ENCODE measurements around the gene MAD1L1. TPM values are rescaled to one million over a fixed set of nuclear protein-coding genes. Genes with fewer than 3 reads are reported as not detected.

The MAD1L1 gene
- total and polyA plus RNA-seq, 2 donors (not counting 3 experiments of a cell fraction or from before 2014, with no cell fraction given), result 34.1 to 42.3 TPM

DNA sequence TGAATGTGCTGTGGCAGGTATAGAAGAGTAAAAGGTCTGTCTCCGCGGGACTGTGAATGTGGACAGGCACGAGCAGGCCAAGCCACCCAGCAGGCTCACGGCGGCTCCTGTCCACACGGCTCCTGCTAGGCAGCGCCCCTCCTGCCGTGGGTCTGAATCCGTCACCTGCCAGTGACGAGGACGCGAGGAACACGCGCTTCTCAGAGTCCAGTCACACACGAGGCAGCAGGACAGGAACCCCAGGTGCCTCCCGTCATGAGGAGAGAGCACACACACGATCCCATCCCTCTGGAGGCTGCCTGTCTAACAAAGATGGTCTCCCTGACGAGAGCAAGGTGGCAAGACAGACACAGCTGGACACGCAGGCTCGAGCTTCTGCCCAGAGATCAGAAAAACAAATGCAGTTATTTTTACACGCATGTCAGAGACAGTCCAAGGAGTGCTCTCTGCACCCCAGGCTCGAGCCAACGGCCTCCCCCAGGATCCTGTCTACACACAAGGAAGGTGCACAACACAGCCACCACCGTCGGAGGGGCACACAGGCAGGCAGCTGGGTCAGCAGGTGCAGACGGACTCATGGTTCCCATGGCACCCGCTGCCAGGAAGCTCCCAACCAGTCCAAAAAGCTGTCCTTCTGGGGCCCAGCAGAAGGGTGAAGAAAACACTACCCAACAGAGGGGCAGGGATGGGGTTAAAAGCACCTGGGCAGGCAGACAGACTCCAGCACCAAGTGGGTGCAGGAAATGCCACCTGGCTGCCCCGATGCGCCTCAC, 103.2 kb downstream of the MAD1L1 start:
- H3K27ac ChIP-seq (ENCODE audit: insufficient read depth, low read depth, low read length), result no peak overlapping the region
- CTCF ChIA-PET, result interaction anchor here (1.4 kb wide), 1 partner anchor 10 kb away, joined by 4 read pairs; no protein-coding TSS in a partner anchor
- no peak overlapping the region for H3K4me3 ChIP-seq (replicated peaks in 1 of 3; ENCODE audit: insufficient read depth in 1 of 3, low read depth in 1 of 3, low read length in 3 of 3)
- dilution Hi-C loops (cut with MboI; ENCODE audit: extremely low pct_ligation_motif_present, low sequenced_read_pairs) (no loop called here), intact Hi-C loops (cut with micrococcal nuclease) (no loop called here)
- BruUV-seq (replicated peaks), result no TSS peak
- no peaks in the 10 kb centered on the region for H3K27me3 ChIP-seq (ENCODE audit: control insufficient read depth in 2 of 2, insufficient read depth in 2 of 2, low read length in 2 of 2)
- H3K9ac ChIP-seq (replicated peaks; ENCODE audit: extremely low read depth, insufficient read depth, low read length), result no peak overlapping the region
- H3K4me1 ChIP-seq (ENCODE audit: control insufficient read depth, extremely low read depth, insufficient read depth, low read length), result no peaks in the 10 kb centered on the region
- DNase-seq (ENCODE audit: low read depth, low spot score) (no peak), FAIRE-seq (no peak)
- H3K9me1 ChIP-seq (replicated peaks; ENCODE audit: control insufficient read depth, extremely low read depth, insufficient read depth, low read length), result no peaks in the 10 kb centered on the region
- H3K36me3 ChIP-seq (ENCODE audit: control insufficient read depth in 2 of 2, extremely low read depth in 1 of 2, insufficient read depth in 2 of 2, low read length in 2 of 2), result no peaks in the 10 kb centered on the region
- no peaks in the 10 kb centered on the region for H3K9me3 ChIP-seq (replicated peaks; ENCODE audit: control insufficient read depth, insufficient read depth, low read length)
- no peak overlapping the region for H3K4me2 ChIP-seq (ENCODE audit: insufficient read depth, low read length)
- POLR2A ChIA-PET, result no interaction called here
- TF ChIP-seq POLR2AphosphoS5 (IDR thresholded peaks at IDR 0.05; ENCODE audit: insufficient read depth, low read depth, low read length) (no peak), FOS (IDR thresholded peaks at IDR 0.05; ENCODE audit: borderline replicate concordance, insufficient read depth, low read length) (no peak), JUN (IDR thresholded peaks at IDR 0.05; ENCODE audit: borderline replicate concordance, insufficient read depth, insufficient read length, low read depth) (no peak), MYC (IDR thresholded peaks at IDR 0.05; ENCODE audit: low read depth, low read length) (no peak), EZH2 (IDR thresholded peaks at IDR 0.05; ENCODE audit: borderline replicate concordance, low read depth, low read length, severe bottlenecking) (no peak), CTCF (IDR thresholded peaks at IDR 0.05; ENCODE audit: extremely low read depth in 1 of 2, insufficient read depth in 1 of 2, low read depth in 1 of 2, low read length in 2 of 2) (no peak), GATA2 (IDR thresholded peaks at IDR 0.05; ENCODE audit: insufficient read depth, insufficient read length, low read depth, low read length) (no peak), POLR2A (IDR thresholded peaks at IDR 0.05; ENCODE audit: low read depth, low read length) (no peak)
- H4K20me1 ChIP-seq (replicated peaks; ENCODE audit: control insufficient read depth, extremely low read depth, insufficient read depth, low read length), result no peaks in the 10 kb centered on the region
- no peaks in the 10 kb centered on the region for H3K79me2 ChIP-seq (ENCODE audit: control insufficient read depth, insufficient read depth, low read length)
- no peak overlapping the region for H2AFZ ChIP-seq (ENCODE audit: low read depth, low read length)
